ENCODE measurements around the gene TAF9B. TPM values are rescaled to one million over a fixed set of nuclear protein-coding genes. Genes with fewer than 3 reads are reported as not detected.
"Not testable (repeated sequence)": the region's sequence is repeated elsewhere in the genome, so short reads cannot be mapped to it uniquely, and the experiment has no call there.

The TAF9B gene
- total RNA-seq, 1 donor from 2014 or later, result 46.1 TPM

GRCh38 chrX:78118628-78119027 lies 20.8 kb downstream of the TAF9B start:
- FAIRE-seq (no peak), DNase-seq (ENCODE audit: low spot score in 2 of 2) (no peak)

GRCh38 chrX:78116766-78117165 lies 22.7 kb downstream of the TAF9B start:
- DNase-seq (ENCODE audit: low spot score in 2 of 2) (no peak), FAIRE-seq (no peak)

DNA sequence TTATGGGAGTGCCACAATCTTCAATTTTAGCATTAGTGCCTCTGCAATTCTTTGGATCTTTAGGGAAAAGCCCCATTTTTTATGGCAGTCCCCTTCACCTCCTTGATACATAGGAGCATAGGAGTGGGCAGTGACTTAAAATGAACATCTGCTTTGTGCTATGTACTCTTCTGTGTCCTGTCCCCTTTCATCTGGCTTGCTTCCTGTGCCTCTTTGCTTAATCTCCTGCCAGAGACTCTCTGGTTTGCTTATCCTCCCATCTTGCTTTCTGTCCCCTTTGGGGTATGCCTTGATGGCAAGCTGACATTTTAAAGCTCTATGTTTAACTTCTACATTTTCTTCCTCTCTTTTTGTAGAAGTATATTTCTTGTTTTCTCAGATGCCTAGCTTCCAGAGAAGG lies 23.1 kb downstream of the TAF9B start:
- no peak for FAIRE-seq
- DNase-seq (ENCODE audit: low spot score in 2 of 2), result no peak

- FAIRE-seq (no peak), DNase-seq (ENCODE audit: low spot score in 2 of 2) (no peak)
Measured at GRCh38 chrX:78111140-78111931, 28.1 kb downstream of the TAF9B start.

- DNase-seq (ENCODE audit: low spot score in 2 of 2) (no peak), FAIRE-seq (no peak)
Measured at GRCh38 chrX:78109458-78109857, 30.0 kb downstream of the TAF9B start.

DNA sequence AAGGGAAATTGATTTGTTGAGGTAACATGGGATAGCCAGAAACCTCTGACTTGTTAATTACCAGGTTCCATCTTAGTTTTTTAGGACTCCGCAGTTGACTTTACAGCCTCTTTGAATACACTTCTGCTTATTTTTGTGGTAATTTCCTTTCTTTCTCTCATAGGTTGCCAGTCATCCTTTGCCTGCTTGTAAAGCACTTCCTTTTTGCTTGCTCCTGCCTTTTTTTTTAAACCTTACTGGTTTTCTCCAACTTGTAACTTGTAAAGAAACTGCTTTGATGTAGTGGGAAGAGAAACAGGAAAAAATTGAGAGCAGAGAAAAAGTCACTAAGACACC lies 32.8 kb downstream of the TAF9B start:
- FAIRE-seq, result no peak
- DNase-seq (ENCODE audit: low spot score in 2 of 2), result no peak

GRCh38 chrX:78105944-78106650 lies 33.4 kb downstream of the TAF9B start:
- FAIRE-seq (no peak), DNase-seq (ENCODE audit: low spot score in 2 of 2) (no peak)

DNA sequence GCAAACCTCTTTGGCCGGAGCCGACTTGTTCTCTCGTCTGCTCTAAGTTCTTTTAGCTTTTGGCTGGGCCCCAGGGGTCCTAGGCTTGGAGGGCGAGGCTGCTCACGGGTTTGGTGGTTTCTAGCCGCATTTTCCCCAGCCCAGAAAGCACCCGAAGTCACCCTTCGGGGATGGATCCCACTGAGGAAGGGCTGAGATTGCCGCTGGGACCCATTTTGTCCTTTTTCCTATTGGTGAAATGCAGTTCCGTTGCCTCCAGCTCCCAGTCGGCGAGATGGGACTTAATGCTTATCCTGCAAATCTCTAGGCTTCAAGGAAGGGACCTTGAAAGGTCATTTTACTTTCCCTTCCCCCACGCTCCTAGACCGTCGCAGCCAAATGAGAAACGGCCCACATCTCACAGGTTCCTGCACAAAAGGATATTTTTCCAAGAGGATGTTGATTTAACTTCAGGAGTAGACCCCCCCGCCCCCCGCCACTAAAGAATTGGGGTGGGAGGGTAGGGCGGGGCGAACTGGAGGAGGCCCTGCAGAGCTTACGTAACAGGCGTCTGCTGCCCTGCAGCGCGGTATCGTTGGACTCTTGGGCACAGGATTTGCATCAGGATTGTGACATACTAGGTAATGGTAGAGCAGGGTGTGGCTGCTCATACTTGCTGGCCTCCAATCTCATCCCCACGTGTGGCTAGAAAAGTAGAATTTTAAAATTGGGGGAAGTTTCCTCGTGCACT lies 34.8 kb downstream of the TAF9B start:
- FAIRE-seq, result no peak

GRCh38 chrX:78103623-78104446 lies 35.6 kb downstream of the TAF9B start, which contains the start of gene PGK1:
PGK1 (plus strand) TSS chrX:78104248; CDS start chrX:78104341, 93 bp downstream.
- DNase-seq (ENCODE audit: low spot score in 2 of 2) (peak; percentile 77 to 80), FAIRE-seq (no peak)

More for the DNA sequence above, 34.8 kb downstream of the TAF9B start:
- peak in 1 of 2 donors; percentile 22 for DNase-seq (ENCODE audit: low spot score in 2 of 2)

DNA sequence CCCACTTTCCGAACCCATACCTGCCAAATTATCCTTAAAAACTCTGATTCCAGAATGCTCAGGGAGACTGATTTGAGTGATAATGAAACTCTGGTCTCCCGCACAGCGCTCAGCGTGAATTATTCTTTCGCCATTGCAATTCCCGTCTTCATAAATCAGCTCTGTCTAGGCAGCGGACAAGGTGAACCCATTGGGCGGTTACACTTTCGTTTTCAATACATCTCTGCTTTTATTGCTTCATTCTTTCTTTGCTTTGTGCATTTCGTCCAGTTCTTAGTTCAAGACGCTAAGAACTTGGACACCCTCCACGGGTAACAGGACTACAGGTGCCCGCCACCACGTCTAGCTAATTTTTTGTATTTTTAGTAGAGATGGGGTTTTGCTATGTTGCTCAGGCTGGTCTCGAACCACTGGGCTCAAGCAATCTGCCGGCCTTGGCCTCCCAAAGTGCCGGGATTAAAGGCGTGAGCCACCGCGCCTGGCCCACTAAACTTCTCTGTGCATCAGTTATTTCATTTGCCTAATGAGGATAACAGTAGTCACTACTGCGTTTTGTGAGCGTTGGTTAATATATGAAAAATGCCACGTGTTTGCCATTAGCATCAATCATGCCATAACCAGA lies 36.3 kb downstream of the TAF9B start:
- no peak for FAIRE-seq
- no peak for DNase-seq (ENCODE audit: low spot score in 2 of 2)

GRCh38 chrX:78102091-78102490 lies 37.4 kb downstream of the TAF9B start:
- FAIRE-seq (no peak), DNase-seq (ENCODE audit: low spot score in 2 of 2) (no peak)

DNA sequence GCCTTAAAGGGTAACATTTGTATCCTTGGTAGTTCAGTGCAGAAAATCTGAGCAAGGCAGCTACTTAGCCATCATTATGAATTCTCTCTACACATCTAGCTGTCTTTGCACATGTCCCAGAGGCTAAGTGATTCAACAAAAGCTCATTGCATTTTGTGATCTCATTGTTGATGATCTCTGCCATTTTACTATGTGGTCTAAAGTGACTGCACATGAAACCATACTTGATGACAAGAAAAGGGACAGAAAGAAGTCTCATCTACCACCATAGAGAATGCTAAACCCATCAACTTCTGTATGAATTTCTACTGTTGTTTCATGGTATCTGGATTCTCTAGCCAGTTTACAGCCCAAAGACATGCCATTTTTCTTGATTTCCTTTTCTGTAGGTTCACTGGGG lies 41.3 kb downstream of the TAF9B start:
- DNase-seq (ENCODE audit: low spot score in 2 of 2) (no peak), FAIRE-seq (no peak)

GRCh38 chrX:78092296-78092695 lies 47.2 kb downstream of the TAF9B start:
- no peak for DNase-seq (ENCODE audit: low spot score in 2 of 2)
- FAIRE-seq, result no peak

- not testable (repeated sequence) for FAIRE-seq
Measured at GRCh38 chrX:78081413-78081812, 58.0 kb downstream of the TAF9B start.

More at GRCh38 chrX:78081413-78081812, 58.0 kb downstream of the TAF9B start:
- not testable (repeated sequence) for DNase-seq (ENCODE audit: low spot score in 2 of 2)

Other genes with a start within 250 kb of the TAF9B start
- gene MAGT1, start 244.2 kb downstream of the TAF9B start, total RNA-seq, result 19.6 TPM
- gene COX7B, start 240.2 kb downstream of the TAF9B start, total RNA-seq, result 79.9 TPM
- gene ATP7A, start 229.0 kb downstream of the TAF9B start, total RNA-seq, result 15.1 TPM
- gene PGAM4, start 170.0 kb downstream of the TAF9B start, total RNA-seq, result not detected
- gene PGK1, start 35.4 kb downstream of the TAF9B start, total RNA-seq, result 91.3 TPM
- gene CYSLTR1, start 188.0 kb upstream of the TAF9B start, total RNA-seq, result 1.2 TPM